ENCODE data around the gene SAMD4A.
A peak's percentile ranks its signal among the peaks of the same experiment; 100 is the strongest.

GRCh38 chr14:54715239-54715638 lies 148.3 kb downstream of the SAMD4A start:
- TF ChIP-seq CTCF (conservative IDR thresholded peaks at IDR 0.05; ENCODE audit: low read depth, low read length) (peak; percentile 33), USF2 (IDR thresholded peaks at IDR 0.05; ENCODE audit: low read depth, low read length) (no peak), MXI1 (IDR thresholded peaks at IDR 0.05; ENCODE audit: borderline replicate concordance, low read depth, low read length) (no peak), MAFK (IDR thresholded peaks at IDR 0.05; ENCODE audit: low read depth, low read length) (no peak), MAZ (IDR thresholded peaks at IDR 0.05; ENCODE audit: borderline replicate concordance, low read depth, low read length) (no peak), RAD21 (IDR thresholded peaks at IDR 0.05; ENCODE audit: low read length) (peak; percentile 23; the same call in 1 of the 2 replicates), SMC3 (IDR thresholded peaks at IDR 0.05; ENCODE audit: low read depth, low read length) (peak; percentile 37; the same call in 1 of the 2 replicates), POLR2A (IDR thresholded peaks at IDR 0.05; ENCODE audit: low read depth, low read length) (no peak), ELK1 (IDR thresholded peaks at IDR 0.05; ENCODE audit: borderline replicate concordance, low read depth, low read length) (no peak), RCOR1 (IDR thresholded peaks at IDR 0.05; ENCODE audit: insufficient replicate concordance, low read length) (no peak), CEBPB (IDR thresholded peaks at IDR 0.05; ENCODE audit: low read depth, low read length) (no peak), RFX5 (IDR thresholded peaks at IDR 0.05; ENCODE audit: low read depth, low read length) (no peak)
